ENCODE data around the gene HSH2D. TPM values are rescaled to one million over a fixed set of nuclear protein-coding genes. Genes with fewer than 3 reads are reported as not detected.

Gene HSH2D
- total RNA-seq, 1 experiment from 2014 or later = 10.9 TPM

GRCh38 chr19:16207063-16207462, 63.6 kb downstream of the HSH2D start:
- no peaks in the 10 kb centered on the region for H4K20me1 ChIP-seq (ENCODE audit: insufficient read depth)
- H3K4me1 ChIP-seq (replicated peaks; ENCODE audit: insufficient read depth) = no peaks in the 10 kb centered on the region
- H3K79me2 ChIP-seq (ENCODE audit: low read depth) = no peaks in the 10 kb centered on the region
- no peak overlapping the region for H3K4me2 ChIP-seq
- ChIA-PET CTCF (no interaction called here), POLR2A (ENCODE audit: unreplicated experiment) (no interaction called here)
- no peak overlapping the region for H3K27ac ChIP-seq
- no TSS peak for BruUV-seq (replicated peaks)
- no peaks in the 10 kb centered on the region; the same call in 1 of the 2 replicates for H3K36me3 ChIP-seq (ENCODE audit: low read depth)
- H3K9me2 ChIP-seq (ENCODE audit: insufficient read depth) = no peaks in the 10 kb centered on the region
- TF ChIP-seq CTCF (conservative IDR thresholded peaks at IDR 0.05) = no peak
- no peak for TF ChIP-seq EZH2 (IDR thresholded peaks at IDR 0.05; ENCODE audit: low read depth)
- H3K4me3 ChIP-seq = no peak overlapping the region
- no peak overlapping the region for H2AFZ ChIP-seq
- no peaks in the 10 kb centered on the region for H3K27me3 ChIP-seq (ENCODE audit: insufficient read depth, low read depth)
- no peaks in the 10 kb centered on the region; the same call in none of the 2 replicates for H3F3A ChIP-seq (ENCODE audit: insufficient read depth, low read depth)
- no peak for DNase-seq
- intact Hi-C loops (cut with micrococcal nuclease; ENCODE audit: unreplicated experiment) = no loop called here
- H3K9me3 ChIP-seq (ENCODE audit: insufficient read depth, low read depth) = no peaks in the 10 kb centered on the region

DNA sequence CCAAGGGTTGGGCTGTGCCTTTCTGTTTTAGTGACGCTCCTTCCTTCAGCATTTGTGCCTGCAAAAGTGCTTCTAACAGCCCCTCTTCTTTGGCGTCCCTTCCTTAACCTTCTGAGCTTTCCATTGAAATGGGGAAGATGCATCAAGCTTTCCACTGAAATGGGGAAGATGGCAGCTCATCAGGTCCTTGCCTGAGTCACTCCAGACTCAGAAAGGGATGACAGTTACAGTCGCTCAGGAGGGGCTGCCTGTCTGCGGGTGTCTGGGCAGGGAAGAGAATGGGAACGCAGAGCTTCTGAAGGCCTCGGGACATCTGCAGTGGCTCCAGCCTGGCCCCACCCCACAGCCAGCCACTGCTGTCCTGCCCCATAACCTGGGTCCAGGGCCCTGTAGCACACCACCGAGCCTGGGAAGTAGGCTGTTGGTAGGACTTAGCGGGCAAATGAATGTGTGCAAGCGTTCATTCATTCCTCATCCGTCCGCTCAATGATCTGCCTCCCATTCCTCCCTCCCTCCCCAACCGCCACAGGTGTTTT, 64.1 kb downstream of the HSH2D start:
- Histone ChIP-seq H3K36me3 (ENCODE audit: low read depth) (no peaks in the 10 kb centered on the region; the same call in 1 of the 2 replicates), H3K79me2 (ENCODE audit: low read depth) (no peaks in the 10 kb centered on the region), H3K27ac (no peak overlapping the region), H3F3A (ENCODE audit: insufficient read depth, low read depth) (no peaks in the 10 kb centered on the region; the same call in none of the 2 replicates), H4K20me1 (ENCODE audit: insufficient read depth) (no peaks in the 10 kb centered on the region), H3K27me3 (ENCODE audit: insufficient read depth, low read depth) (no peaks in the 10 kb centered on the region), H3K4me1 (replicated peaks; ENCODE audit: insufficient read depth) (no peaks in the 10 kb centered on the region), H2AFZ (no peak overlapping the region), H3K9me2 (ENCODE audit: insufficient read depth) (no peaks in the 10 kb centered on the region), H3K4me3 (no peak overlapping the region), H3K9me3 (ENCODE audit: insufficient read depth, low read depth) (no peaks in the 10 kb centered on the region), H3K4me2 (no peak overlapping the region)
- POLR2A ChIA-PET (ENCODE audit: unreplicated experiment) = no interaction called here
- no TSS peak for BruUV-seq (replicated peaks)
- intact Hi-C loops (cut with micrococcal nuclease; ENCODE audit: unreplicated experiment) = no loop called here
- no peak for DNase-seq
- CTCF ChIA-PET = no interaction called here
- TF ChIP-seq CTCF (conservative IDR thresholded peaks at IDR 0.05) (no peak), EZH2 (IDR thresholded peaks at IDR 0.05; ENCODE audit: low read depth) (no peak)

Other genes starting within 250 kb of the HSH2D start
- gene CYP4F2, start 245.6 kb upstream of the HSH2D start, total RNA-seq (2021) = 0.31 and 1.1 TPM in 2 replicates
- 152 and 187 TPM in 2 replicates for gene CYP4F11, start 209.2 kb upstream of the HSH2D start, total RNA-seq (2021)
- not detected in 2 replicates for gene OR10H4, start 194.7 kb upstream of the HSH2D start, total RNA-seq (2021)
- gene TPM4, start 67.2 kb upstream of the HSH2D start, total RNA-seq (2021) = 279 and 307 TPM in 2 replicates
- gene RAB8A, start 31.8 kb upstream of the HSH2D start, total RNA-seq (2021) = 87.9 and 104 TPM in 2 replicates
- not detected in 2 replicates for gene CIB3, start 29.8 kb downstream of the HSH2D start, total RNA-seq (2021)
- 44.3 and 66.5 TPM in 2 replicates for gene FAM32A, start 41.7 kb downstream of the HSH2D start, total RNA-seq (2021)
- 27.5 and 52.8 TPM in 2 replicates for gene AP1M1, start 54.2 kb downstream of the HSH2D start, total RNA-seq (2021)
- gene KLF2, start 181.1 kb downstream of the HSH2D start, total RNA-seq (2021) = 1.6 and 2.0 TPM in 2 replicates

Measured in PC-9 (cell line).